ENCODE measurements around the gene ACE.

Gene ACE

GRCh38 chr17:63506627-63507026 lies 29.8 kb downstream of the ACE start:
- no peak overlapping the region for H3K4me3 ChIP-seq (ENCODE audit: low read length)
- DNase-seq (ENCODE audit: low read depth) = no peak
- no peak for TF ChIP-seq CTCF (IDR thresholded peaks at IDR 0.05; ENCODE audit: insufficient read depth, low read depth, low read length, missing control alignments)

- no peak overlapping the region for H3K4me3 ChIP-seq (ENCODE audit: low read length)
- no peak for TF ChIP-seq CTCF (IDR thresholded peaks at IDR 0.05; ENCODE audit: insufficient read depth, low read depth, low read length, missing control alignments)
- DNase-seq (ENCODE audit: low read depth) = no peak
Observed at GRCh38 chr17:63511331-63511730, 34.5 kb downstream of the ACE start.

GRCh38 chr17:63512388-63512787 lies 35.5 kb downstream of the ACE start:
- H3K4me3 ChIP-seq (ENCODE audit: low read length) = no peak overlapping the region
- TF ChIP-seq CTCF (IDR thresholded peaks at IDR 0.05; ENCODE audit: insufficient read depth, low read depth, low read length, missing control alignments) = no peak
- no peak for DNase-seq (ENCODE audit: low read depth)

GRCh38 chr17:63512896-63513644 lies 36.2 kb downstream of the ACE start:
- H3K4me3 ChIP-seq (ENCODE audit: low read length) = no peak overlapping the region
- no peak for TF ChIP-seq CTCF (IDR thresholded peaks at IDR 0.05; ENCODE audit: insufficient read depth, low read depth, low read length, missing control alignments)
- DNase-seq (ENCODE audit: low read depth) = no peak

- H3K4me3 ChIP-seq (ENCODE audit: low read length) = no peak overlapping the region
- DNase-seq (ENCODE audit: low read depth) = no peak
- TF ChIP-seq CTCF (IDR thresholded peaks at IDR 0.05; ENCODE audit: insufficient read depth, low read depth, low read length, missing control alignments) = no peak
Observed at GRCh38 chr17:63514477-63514876, 37.6 kb downstream of the ACE start.

GRCh38 chr17:63514974-63515373 lies 38.1 kb downstream of the ACE start:
- no peak for DNase-seq (ENCODE audit: low read depth)
- no peak overlapping the region for H3K4me3 ChIP-seq (ENCODE audit: low read length)
- TF ChIP-seq CTCF (IDR thresholded peaks at IDR 0.05; ENCODE audit: insufficient read depth, low read depth, low read length, missing control alignments) = no peak

GRCh38 chr17:63515426-63515825 lies 38.6 kb downstream of the ACE start:
- no peak for TF ChIP-seq CTCF (IDR thresholded peaks at IDR 0.05; ENCODE audit: insufficient read depth, low read depth, low read length, missing control alignments)
- H3K4me3 ChIP-seq (ENCODE audit: low read length) = no peak overlapping the region
- DNase-seq (ENCODE audit: low read depth) = no peak

Measured in epithelial cell of esophagus (primary cell).